ENCODE measurements around the gene BTF3. TPM values are rescaled to one million over a fixed set of nuclear protein-coding genes. Genes with fewer than 3 reads are reported as not detected.
"Not testable (repeated sequence)": the region's sequence is repeated elsewhere in the genome, so short reads cannot be mapped to it uniquely, and the experiment has no call there.

BTF3 gene
- polyA plus RNA-seq, 1 donor: 857 TPM

- no peaks in the 10 kb centered on the region for H3K4me1 ChIP-seq (ENCODE audit: control insufficient read depth, insufficient read depth, low read length)
- no peak overlapping the region for H3K4me3 ChIP-seq (ENCODE audit: low read length)
- no peaks in the 10 kb centered on the region for H3K36me3 ChIP-seq (ENCODE audit: control insufficient read depth, insufficient read depth, low read length)
- no peak for DNase-seq
- H3K27ac ChIP-seq (ENCODE audit: low read length): no peak overlapping the region
- WGBS (ENCODE audit: insufficient coverage, low lambda C conversion rate): no CpG with 5 or more reads among the region's 4 CpGs
- H3K9me3 ChIP-seq (ENCODE audit: control insufficient read depth, low read depth, low read length): no peaks in the 10 kb centered on the region
- peaks cover 2% of the 10 kb centered on the region for H3K27me3 ChIP-seq (ENCODE audit: control insufficient read depth, insufficient read depth, low read length)
Measured at GRCh38 chr5:73483676-73484075, 14.6 kb upstream of the BTF3 start.

- Histone ChIP-seq H3K9me3 (ENCODE audit: control insufficient read depth, low read depth, low read length) (no peaks in the 10 kb centered on the region), H3K36me3 (ENCODE audit: control insufficient read depth, insufficient read depth, low read length) (no peaks in the 10 kb centered on the region), H3K27me3 (ENCODE audit: control insufficient read depth, insufficient read depth, low read length) (peaks cover 2% of the 10 kb centered on the region), H3K4me1 (ENCODE audit: control insufficient read depth, insufficient read depth, low read length) (no peaks in the 10 kb centered on the region), H3K27ac (ENCODE audit: low read length) (no peak overlapping the region), H3K4me3 (ENCODE audit: low read length) (no peak overlapping the region)
- no peak for DNase-seq
- no CpG with 5 or more reads among the region's 1 CpG for WGBS (ENCODE audit: insufficient coverage, low lambda C conversion rate)
Measured at GRCh38 chr5:73484511-73484910, 13.7 kb upstream of the BTF3 start.

DNA sequence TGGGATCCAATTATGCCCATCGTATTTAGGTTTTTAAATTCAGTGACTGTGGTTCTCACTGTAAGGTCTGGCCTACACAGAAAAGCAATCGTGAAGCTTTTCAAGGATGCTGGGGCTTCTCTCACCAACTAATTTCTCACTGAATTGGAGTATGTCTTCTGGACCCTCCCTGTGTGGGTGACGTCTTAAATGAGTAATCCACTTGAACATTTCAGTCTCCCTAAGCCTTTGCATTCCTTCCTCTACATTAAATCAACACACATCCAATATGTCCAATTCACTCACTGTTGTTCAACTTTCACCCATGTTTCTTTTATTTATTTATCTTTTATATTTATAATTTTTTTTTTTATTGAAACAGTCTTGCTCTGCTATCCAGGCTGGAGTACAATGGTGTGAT, 12.5 kb upstream of the BTF3 start:
- Histone ChIP-seq H3K4me3 (ENCODE audit: low read length) (no peak overlapping the region), H3K27ac (ENCODE audit: low read length) (no peak overlapping the region), H3K9me3 (ENCODE audit: control insufficient read depth, low read depth, low read length) (no peaks in the 10 kb centered on the region), H3K36me3 (ENCODE audit: control insufficient read depth, insufficient read depth, low read length) (no peaks in the 10 kb centered on the region), H3K4me1 (ENCODE audit: control insufficient read depth, insufficient read depth, low read length) (no peaks in the 10 kb centered on the region), H3K27me3 (ENCODE audit: control insufficient read depth, insufficient read depth, low read length) (peaks cover 2% of the 10 kb centered on the region)
- DNase-seq: no peak
- WGBS (ENCODE audit: insufficient coverage, low lambda C conversion rate): 100% methylated on average over 2 of the region's 3 CpGs

DNA sequence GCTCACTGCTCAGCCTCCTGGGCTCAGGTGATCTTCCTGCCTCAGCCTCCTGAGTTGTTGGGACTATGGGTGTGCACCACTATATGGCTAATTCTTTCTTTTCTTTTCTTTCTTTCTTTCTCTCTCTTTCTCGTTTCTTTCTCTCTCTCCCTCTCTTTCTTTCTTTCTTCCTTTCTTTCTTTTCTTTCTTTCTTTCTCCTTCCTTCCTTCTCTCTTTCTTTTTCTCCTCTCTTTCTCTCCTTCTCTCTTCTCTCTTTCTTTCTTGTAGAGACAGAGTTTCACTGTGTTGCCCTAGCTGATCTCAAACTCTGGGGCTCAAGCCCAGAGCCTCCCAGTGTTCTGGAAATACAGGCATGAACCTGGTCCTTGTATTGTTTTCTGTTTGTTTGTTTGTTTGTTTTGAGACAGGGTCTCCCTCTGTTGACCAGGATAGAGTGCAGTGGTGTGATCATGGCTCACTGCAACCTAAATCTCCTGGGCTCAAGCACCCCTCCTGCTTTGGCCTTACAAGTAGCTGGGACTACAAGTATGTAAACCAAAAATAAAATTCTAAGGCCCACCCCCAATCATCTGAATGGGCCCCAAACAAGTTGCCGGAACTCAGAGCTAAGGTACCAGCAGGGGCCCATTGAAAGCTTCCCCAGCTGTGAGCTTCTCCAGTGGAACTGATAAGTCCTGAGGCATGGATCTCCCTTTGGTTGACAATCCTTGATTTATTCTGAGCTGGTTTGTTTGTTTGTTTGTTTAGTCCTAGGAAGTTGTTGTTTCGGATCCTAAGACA, 11.9 kb upstream of the BTF3 start:
- WGBS (ENCODE audit: insufficient coverage, low lambda C conversion rate): 79% methylated on average over 1 of the region's 3 CpGs
- no peak overlapping the region for H3K4me3 ChIP-seq (ENCODE audit: low read length)
- H3K4me1 ChIP-seq (ENCODE audit: control insufficient read depth, insufficient read depth, low read length): no peaks in the 10 kb centered on the region
- DNase-seq: no peak
- peaks cover under 1% of the 10 kb centered on the region for H3K27me3 ChIP-seq (ENCODE audit: control insufficient read depth, insufficient read depth, low read length)
- no peak overlapping the region for H3K27ac ChIP-seq (ENCODE audit: low read length)
- H3K36me3 ChIP-seq (ENCODE audit: control insufficient read depth, insufficient read depth, low read length): no peaks in the 10 kb centered on the region
- H3K9me3 ChIP-seq (ENCODE audit: control insufficient read depth, low read depth, low read length): no peaks in the 10 kb centered on the region

- no CpG with 5 or more reads among the region's 4 CpGs for WGBS (ENCODE audit: insufficient coverage, low lambda C conversion rate)
- DNase-seq; H3K27me3 ChIP-seq (ENCODE audit: control insufficient read depth, insufficient read depth, low read length); H3K4me3 ChIP-seq (ENCODE audit: low read length); H3K27ac ChIP-seq (ENCODE audit: low read length); H3K9me3 ChIP-seq (ENCODE audit: control insufficient read depth, low read depth, low read length); H3K4me1 ChIP-seq (ENCODE audit: control insufficient read depth, insufficient read depth, low read length); H3K36me3 ChIP-seq (ENCODE audit: control insufficient read depth, insufficient read depth, low read length): not testable (repeated sequence)
Measured at GRCh38 chr5:73487257-73487656, 11.0 kb upstream of the BTF3 start.

GRCh38 chr5:73487815-73488214, 10.4 kb upstream of the BTF3 start:
- 67% methylated on average over 1 of the region's 4 CpGs for WGBS (ENCODE audit: insufficient coverage, low lambda C conversion rate)
- H3K27ac ChIP-seq (ENCODE audit: low read length): no peak overlapping the region
- H3K27me3 ChIP-seq (ENCODE audit: control insufficient read depth, insufficient read depth, low read length): peaks cover 2% of the 10 kb centered on the region
- no peaks in the 10 kb centered on the region for H3K36me3 ChIP-seq (ENCODE audit: control insufficient read depth, insufficient read depth, low read length)
- H3K4me3 ChIP-seq (ENCODE audit: low read length): no peak overlapping the region
- no peaks in the 10 kb centered on the region for H3K9me3 ChIP-seq (ENCODE audit: control insufficient read depth, low read depth, low read length)
- no peak for DNase-seq
- H3K4me1 ChIP-seq (ENCODE audit: control insufficient read depth, insufficient read depth, low read length): no peaks in the 10 kb centered on the region

- WGBS (ENCODE audit: insufficient coverage, low lambda C conversion rate): no CpG with 5 or more reads among the region's 3 CpGs
- Histone ChIP-seq H3K9me3 (ENCODE audit: control insufficient read depth, low read depth, low read length) (no peaks in the 10 kb centered on the region), H3K36me3 (ENCODE audit: control insufficient read depth, insufficient read depth, low read length) (no peaks in the 10 kb centered on the region), H3K4me1 (ENCODE audit: control insufficient read depth, insufficient read depth, low read length) (no peaks in the 10 kb centered on the region), H3K27me3 (ENCODE audit: control insufficient read depth, insufficient read depth, low read length) (peaks cover 2% of the 10 kb centered on the region), H3K4me3 (ENCODE audit: low read length) (no peak overlapping the region), H3K27ac (ENCODE audit: low read length) (no peak overlapping the region)
- no peak for DNase-seq
Measured at GRCh38 chr5:73488806-73489205, 9.4 kb upstream of the BTF3 start.

DNA sequence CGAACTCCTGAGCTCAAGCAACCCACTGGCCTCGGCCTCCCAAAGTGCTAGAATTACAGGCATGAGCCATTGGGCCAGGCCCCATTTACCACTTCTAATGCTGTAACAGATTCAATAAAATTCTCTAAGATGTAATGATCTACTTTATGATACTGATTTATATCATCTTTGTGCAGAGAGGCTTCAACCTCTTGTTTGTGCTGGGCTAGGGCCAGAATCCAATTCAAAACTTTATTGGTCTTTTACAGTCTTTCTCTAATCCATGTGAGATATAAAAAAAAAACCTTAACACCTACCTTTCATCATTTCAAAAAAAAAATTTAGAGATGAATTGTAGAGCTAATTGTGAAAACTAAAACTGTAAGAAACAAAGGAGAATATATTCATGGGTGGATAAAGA, 8.2 kb upstream of the BTF3 start:
- peaks cover 2% of the 10 kb centered on the region for H3K4me1 ChIP-seq (ENCODE audit: control insufficient read depth, insufficient read depth, low read length)
- H3K36me3 ChIP-seq (ENCODE audit: control insufficient read depth, insufficient read depth, low read length): no peaks in the 10 kb centered on the region
- H3K27me3 ChIP-seq (ENCODE audit: control insufficient read depth, insufficient read depth, low read length): peaks cover 2% of the 10 kb centered on the region
- no peaks in the 10 kb centered on the region for H3K9me3 ChIP-seq (ENCODE audit: control insufficient read depth, low read depth, low read length)
- no CpG with 5 or more reads among the region's 2 CpGs for WGBS (ENCODE audit: insufficient coverage, low lambda C conversion rate)
- no peak overlapping the region for H3K27ac ChIP-seq (ENCODE audit: low read length)
- DNase-seq: no peak
- H3K4me3 ChIP-seq (ENCODE audit: low read length): no peak overlapping the region

DNA sequence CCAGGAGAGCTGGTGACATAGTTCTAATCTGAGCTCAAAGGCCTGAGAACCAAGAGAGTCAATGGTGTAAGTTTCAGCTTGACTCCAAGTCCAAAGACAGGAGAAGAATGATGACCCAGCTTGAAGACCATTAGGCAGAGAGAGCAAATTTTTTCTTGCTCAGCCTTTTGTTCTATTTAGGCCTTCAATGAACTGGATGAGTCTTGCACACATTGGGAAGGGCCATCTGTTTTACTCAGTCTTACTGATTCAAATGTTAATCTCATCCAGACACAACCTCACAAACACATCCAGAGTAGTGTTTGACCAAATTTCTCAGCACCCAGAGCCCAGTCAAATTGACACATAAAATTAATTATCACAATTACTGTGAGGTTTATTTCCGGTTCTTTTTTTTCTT, 7.1 kb upstream of the BTF3 start:
- WGBS (ENCODE audit: insufficient coverage, low lambda C conversion rate): no CpG with 5 or more reads among the region's 1 CpG

GRCh38 chr5:73493421-73493820, 4.8 kb upstream of the BTF3 start:
- Histone ChIP-seq H3K9me3 (ENCODE audit: control insufficient read depth, low read depth, low read length) (no peaks in the 10 kb centered on the region), H3K36me3 (ENCODE audit: control insufficient read depth, insufficient read depth, low read length) (no peaks in the 10 kb centered on the region), H3K4me1 (ENCODE audit: control insufficient read depth, insufficient read depth, low read length) (peaks cover 26% of the 10 kb centered on the region), H3K27me3 (ENCODE audit: control insufficient read depth, insufficient read depth, low read length) (peaks cover 2% of the 10 kb centered on the region), H3K4me3 (ENCODE audit: low read length) (no peak overlapping the region), H3K27ac (ENCODE audit: low read length) (no peak overlapping the region)
- DNase-seq: no peak
- WGBS (ENCODE audit: insufficient coverage, low lambda C conversion rate): no CpG with 5 or more reads among the region's 3 CpGs

More for the DNA sequence above, 7.1 kb upstream of the BTF3 start:
- Histone ChIP-seq H3K36me3 (ENCODE audit: control insufficient read depth, insufficient read depth, low read length) (no peaks in the 10 kb centered on the region), H3K9me3 (ENCODE audit: control insufficient read depth, low read depth, low read length) (no peaks in the 10 kb centered on the region), H3K4me1 (ENCODE audit: control insufficient read depth, insufficient read depth, low read length) (peaks cover 11% of the 10 kb centered on the region), H3K4me3 (ENCODE audit: low read length) (no peak overlapping the region), H3K27me3 (ENCODE audit: control insufficient read depth, insufficient read depth, low read length) (peaks cover 2% of the 10 kb centered on the region), H3K27ac (ENCODE audit: low read length) (no peak overlapping the region)
- no peak for DNase-seq

GRCh38 chr5:73494721-73495120, 3.5 kb upstream of the BTF3 start:
- Histone ChIP-seq H3K27me3 (ENCODE audit: control insufficient read depth, insufficient read depth, low read length) (peaks cover 2% of the 10 kb centered on the region), H3K27ac (ENCODE audit: low read length) (no peak overlapping the region), H3K4me3 (ENCODE audit: low read length) (no peak overlapping the region), H3K9me3 (ENCODE audit: control insufficient read depth, low read depth, low read length) (no peaks in the 10 kb centered on the region), H3K4me1 (ENCODE audit: control insufficient read depth, insufficient read depth, low read length) (peaks cover 26% of the 10 kb centered on the region), H3K36me3 (ENCODE audit: control insufficient read depth, insufficient read depth, low read length) (no peaks in the 10 kb centered on the region)
- DNase-seq: no peak
